Forelimb muscle (tissue), 1 donor: ENCODE data around the gene SLX9. TPM values are rescaled to one million over a fixed set of nuclear protein-coding genes. Genes with fewer than 3 reads are reported as not detected.

Source experiments
- DNase-seq: peaks from one replicate; pipeline ENCODE4 v3.0.0-alpha.2; 2013; ENCODE audit warnings: low read depth
- polyA plus RNA-seq: library from polyadenylated mRNA; unstranded; fragments of 120-200 nt; gene quantifications from one replicate; pipeline ENCODE4 v1.2.1, GENCODE V29; 2013; ENCODE audit not compliant: insufficient read length

The SLX9 gene
- polyA plus RNA-seq, 1 donor = 23.4 TPM

- DNase-seq = no peak
These were observed 61.6 kb downstream of the SLX9 start for GRCh38 chr21:45001134-45002095.

- no peak for DNase-seq
These were observed 62.8 kb downstream of the SLX9 start for GRCh38 chr21:45002381-45003204.

- DNase-seq = no peak
These were observed 63.7 kb downstream of the SLX9 start for GRCh38 chr21:45003331-45004058.

- no peak for DNase-seq
These were observed 64.2 kb downstream of the SLX9 start for GRCh38 chr21:45004059-45004422.

GRCh38 chr21:45004481-45005247, 64.8 kb downstream of the SLX9 start:
- no peak for DNase-seq

GRCh38 chr21:45006536-45007095, 66.8 kb downstream of the SLX9 start:
- DNase-seq = no peak

GRCh38 chr21:45009616-45010015, 69.8 kb downstream of the SLX9 start:
- DNase-seq = no peak

GRCh38 chr21:45010096-45010495, 70.3 kb downstream of the SLX9 start:
- no peak for DNase-seq

GRCh38 chr21:45010860-45011259, 71.0 kb downstream of the SLX9 start:
- no peak for DNase-seq

GRCh38 chr21:45011426-45011825, 71.6 kb downstream of the SLX9 start:
- no peak for DNase-seq

GRCh38 chr21:45011911-45012661, 72.3 kb downstream of the SLX9 start:
- DNase-seq = no peak

- no peak for DNase-seq
These were observed 72.9 kb downstream of the SLX9 start for GRCh38 chr21:45012662-45013259.

- no peak for DNase-seq
These were observed 73.5 kb downstream of the SLX9 start for GRCh38 chr21:45013260-45013841.

- no peak for DNase-seq
These were observed 75.1 kb downstream of the SLX9 start for GRCh38 chr21:45014747-45015468.

- no peak for DNase-seq
These were observed 75.6 kb downstream of the SLX9 start for GRCh38 chr21:45015469-45015860.

GRCh38 chr21:45016031-45016405, 76.2 kb downstream of the SLX9 start:
- DNase-seq = no peak

GRCh38 chr21:45016406-45017038, 76.7 kb downstream of the SLX9 start:
- no peak for DNase-seq
